Uterus (tissue), 2 donors: ENCODE results near the gene SUGCT.

ENCODE experiments used
- CTCF ChIP-seq, 4 experiments: fragments of 200-600 bp in 2 of 4; fragments of 450-650 bp in 2 of 4; sonication (generic) in 2 of 4; IDR thresholded peaks; one replicate each; pipeline ENCODE4 v1.5.1; 2016 to 2019; ENCODE audit warnings: antibody characterized with exemption in 4 of 4, mild to moderate bottlenecking in 2 of 4, moderate library complexity in 1 of 4
- POLR2A ChIP-seq, 2 donors: fragments of 450-650 bp; IDR thresholded peaks; one replicate each; pipeline ENCODE4 v1.6.1; 2016; ENCODE audit warnings: antibody characterized with exemption in 2 of 2, mild to moderate bottlenecking in 1 of 2, moderate library complexity in 1 of 2

- TF ChIP-seq CTCF (IDR thresholded peaks at IDR 0.05) (no peak), POLR2A (IDR thresholded peaks at IDR 0.05) (no peak)
Observed at GRCh38 chr7:40401406-40401805, 266.6 kb downstream of the SUGCT start.
